Measurements from ENCODE around the gene FTSJ1. TPM values are rescaled to one million over a fixed set of nuclear protein-coding genes. Genes with fewer than 3 reads are reported as not detected.

Gene FTSJ1
- total and polyA plus RNA-seq, 2 of the 8 experiments (the other 6 are each of a cell fraction or from before 2014, with no cell fraction given), result 62.4 to 80.4 TPM

DNA sequence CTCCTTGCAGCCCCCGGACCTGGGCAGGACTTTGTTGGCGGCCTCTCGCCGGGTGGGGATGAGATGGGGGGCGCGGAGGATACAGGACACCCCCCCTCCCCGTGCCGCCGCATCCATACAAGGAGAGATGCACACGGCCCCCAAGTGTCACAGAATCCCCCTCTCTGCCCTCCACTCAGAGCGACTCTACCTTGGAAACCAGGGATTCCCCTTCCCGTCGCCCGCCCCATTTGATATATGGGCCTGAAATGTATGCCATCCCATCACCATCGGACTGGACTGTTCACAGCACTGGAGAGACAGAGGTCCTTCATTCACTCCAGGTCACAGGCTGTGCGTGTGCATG, 33.2 kb downstream of the FTSJ1 start (continued):
- TF ChIP-seq, protein P1, sequence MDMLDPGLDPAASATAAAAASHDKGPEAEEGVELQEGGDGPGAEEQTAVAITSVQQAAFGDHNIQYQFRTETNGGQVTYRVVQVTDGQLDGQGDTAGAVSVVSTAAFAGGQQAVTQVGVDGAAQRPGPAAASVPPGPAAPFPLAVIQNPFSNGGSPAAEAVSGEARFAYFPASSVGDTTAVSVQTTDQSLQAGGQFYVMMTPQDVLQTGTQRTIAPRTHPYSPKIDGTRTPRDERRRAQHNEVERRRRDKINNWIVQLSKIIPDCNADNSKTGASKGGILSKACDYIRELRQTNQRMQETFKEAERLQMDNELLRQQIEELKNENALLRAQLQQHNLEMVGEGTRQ (IDR thresholded peaks at IDR 0.05; ENCODE audit: low read length), result no peak
- no peak for TF ChIP-seq EZH2 (IDR thresholded peaks at IDR 0.05; ENCODE audit: low read depth, low read length, severe bottlenecking)
- no peak for TF ChIP-seq RXRA (IDR thresholded peaks at IDR 0.05; ENCODE audit: insufficient read depth, low read depth, low read length)
- TF ChIP-seq TAF1 (IDR thresholded peaks at IDR 0.05; ENCODE audit: low read depth, low read length), result no peak

All from H1 (cell line).